CD4-positive, alpha-beta T cell treated with Interleukin-6 for 4 hours (primary cell): ENCODE results near the gene PCK2.
A peak's percentile ranks its signal among the peaks of the same experiment; 100 is the strongest.
"Not testable (repeated sequence)": the region's sequence is repeated elsewhere in the genome, so short reads cannot be mapped to it uniquely, and the experiment has no call there.

Experiments used
- DNase-seq: peaks from one replicate; pipeline ENCODE4 v3.0.0-alpha.2; 2020; ENCODE audit warnings: mixed read lengths

PCK2 gene

DNA sequence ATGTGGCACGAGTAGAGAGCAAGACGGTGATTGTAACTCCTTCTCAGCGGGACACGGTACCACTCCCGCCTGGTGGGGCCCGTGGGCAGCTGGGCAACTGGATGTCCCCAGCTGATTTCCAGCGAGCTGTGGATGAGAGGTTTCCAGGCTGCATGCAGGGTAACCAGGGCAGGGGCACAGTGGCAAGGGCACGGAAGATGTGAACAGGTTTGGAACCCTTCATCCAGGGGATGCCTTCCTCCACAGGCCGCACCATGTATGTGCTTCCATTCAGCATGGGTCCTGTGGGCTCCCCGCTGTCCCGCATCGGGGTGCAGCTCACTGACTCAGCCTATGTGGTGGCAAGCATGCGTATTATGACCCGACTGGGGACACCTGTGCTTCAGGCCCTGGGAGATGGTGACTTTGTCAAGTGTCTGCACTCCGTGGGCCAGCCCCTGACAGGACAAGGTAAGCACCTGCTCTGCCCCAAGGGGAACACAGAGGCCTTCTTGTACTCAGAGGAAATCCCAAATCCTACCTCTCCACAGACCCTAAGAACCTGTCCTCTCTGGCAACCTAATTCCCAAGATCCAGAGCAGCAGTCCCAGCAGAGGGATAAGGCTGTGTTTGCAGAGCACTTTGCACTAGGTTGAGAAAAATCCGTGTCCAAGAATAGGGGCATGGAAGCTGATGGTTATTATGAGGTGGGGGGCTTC lies 4.3 kb downstream of the PCK2 start:
- DNase-seq, result no peak

DNA sequence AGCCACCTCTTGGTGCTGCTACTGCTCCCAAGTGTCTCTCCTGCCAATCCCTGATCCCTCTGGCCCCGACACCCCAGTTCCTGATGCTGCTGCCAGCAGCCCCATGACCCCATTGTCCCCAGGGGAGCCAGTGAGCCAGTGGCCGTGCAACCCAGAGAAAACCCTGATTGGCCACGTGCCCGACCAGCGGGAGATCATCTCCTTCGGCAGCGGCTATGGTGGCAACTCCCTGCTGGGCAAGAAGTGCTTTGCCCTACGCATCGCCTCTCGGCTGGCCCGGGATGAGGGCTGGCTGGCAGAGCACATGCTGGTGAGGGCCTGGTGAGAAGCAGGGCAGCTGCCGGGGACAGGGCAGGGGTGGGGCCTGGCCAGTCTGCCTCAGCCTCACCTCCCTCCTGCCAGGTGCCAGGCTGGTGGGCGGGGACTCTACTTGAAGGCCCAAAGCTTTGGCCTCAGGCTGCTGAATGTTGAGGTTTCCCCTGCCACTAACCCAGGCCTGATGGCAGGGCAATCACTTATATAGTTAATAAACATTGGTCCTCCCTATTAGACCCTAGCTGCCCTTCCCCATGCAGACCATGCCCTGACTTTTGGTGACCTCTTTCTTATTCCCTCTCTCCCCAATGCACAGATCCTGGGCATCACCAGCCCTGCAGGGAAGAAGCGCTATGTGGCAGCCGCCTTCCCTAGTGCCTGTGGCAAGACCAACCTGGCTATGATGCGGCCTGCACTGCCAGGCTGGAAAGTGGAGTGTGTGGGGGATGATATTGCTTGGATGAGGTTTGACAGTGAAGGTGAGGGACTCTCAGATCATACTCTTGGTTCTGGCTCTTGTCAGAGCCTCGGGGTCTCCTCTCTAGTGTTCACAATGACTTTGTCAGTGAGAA lies 5.1 kb downstream of the PCK2 start:
- DNase-seq, result no peak

DNA sequence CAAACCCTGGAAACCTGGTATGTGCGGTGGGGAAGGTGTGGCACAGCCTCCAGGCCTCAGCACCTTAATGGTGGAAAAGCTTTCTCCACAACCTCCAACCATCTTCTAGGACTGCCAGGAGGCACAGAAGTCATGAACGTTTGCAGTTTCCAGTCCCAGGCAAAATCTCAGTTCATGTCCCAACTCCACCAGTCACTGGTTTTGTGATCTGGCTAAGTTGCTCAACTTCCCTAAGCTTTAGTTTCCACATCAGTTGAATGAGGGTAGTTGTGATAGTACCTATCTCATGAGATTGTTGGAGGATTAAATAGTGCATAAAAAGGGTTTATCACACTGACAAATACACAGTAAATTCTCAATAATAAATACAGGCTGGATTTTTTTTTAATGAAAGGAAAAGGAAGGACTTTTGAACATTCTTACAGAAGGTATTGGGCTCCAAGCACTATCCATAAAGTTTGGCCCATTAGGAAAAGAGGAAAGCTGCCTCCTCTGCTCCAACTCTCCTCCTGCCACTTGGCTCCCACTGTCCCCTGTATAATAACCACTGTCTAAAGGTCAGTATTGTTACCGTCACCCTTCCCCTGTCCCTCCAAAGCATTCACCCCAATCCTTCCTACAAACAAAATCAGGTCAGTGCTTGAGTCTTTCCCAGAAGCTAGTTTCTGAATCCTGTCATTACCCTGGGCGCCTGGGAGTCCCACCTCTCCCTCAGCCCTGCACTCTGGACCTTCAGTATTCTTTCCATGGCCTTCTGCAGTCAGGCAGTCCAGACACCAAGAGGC lies 6.3 kb downstream of the PCK2 start:
- DNase-seq, result no peak

DNA sequence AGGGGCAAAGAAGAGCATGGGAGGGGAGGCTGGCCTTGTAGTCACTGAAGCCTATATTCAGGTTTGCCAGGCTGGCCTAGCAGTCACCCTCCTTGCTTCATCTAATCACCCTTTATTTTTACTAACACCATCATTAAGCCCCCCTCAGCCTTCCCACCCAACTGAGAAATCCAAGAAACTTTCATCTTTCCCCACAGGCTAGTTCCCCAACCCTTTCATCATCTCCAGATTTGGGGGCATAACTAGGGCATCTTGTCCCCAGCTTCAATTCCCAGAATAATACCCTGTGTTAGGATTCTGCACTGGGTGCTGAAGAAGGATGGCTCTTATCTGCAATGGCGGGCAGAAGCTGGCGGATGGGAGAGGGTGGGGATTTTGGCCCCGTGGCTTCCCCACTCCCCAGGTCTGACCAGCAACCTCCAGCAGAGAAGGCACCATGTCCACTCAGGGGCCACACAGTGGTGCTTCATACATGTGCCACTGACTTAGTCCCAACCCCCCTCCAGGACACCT lies 6.9 kb downstream of the PCK2 start:
- DNase-seq, result no peak

DNA sequence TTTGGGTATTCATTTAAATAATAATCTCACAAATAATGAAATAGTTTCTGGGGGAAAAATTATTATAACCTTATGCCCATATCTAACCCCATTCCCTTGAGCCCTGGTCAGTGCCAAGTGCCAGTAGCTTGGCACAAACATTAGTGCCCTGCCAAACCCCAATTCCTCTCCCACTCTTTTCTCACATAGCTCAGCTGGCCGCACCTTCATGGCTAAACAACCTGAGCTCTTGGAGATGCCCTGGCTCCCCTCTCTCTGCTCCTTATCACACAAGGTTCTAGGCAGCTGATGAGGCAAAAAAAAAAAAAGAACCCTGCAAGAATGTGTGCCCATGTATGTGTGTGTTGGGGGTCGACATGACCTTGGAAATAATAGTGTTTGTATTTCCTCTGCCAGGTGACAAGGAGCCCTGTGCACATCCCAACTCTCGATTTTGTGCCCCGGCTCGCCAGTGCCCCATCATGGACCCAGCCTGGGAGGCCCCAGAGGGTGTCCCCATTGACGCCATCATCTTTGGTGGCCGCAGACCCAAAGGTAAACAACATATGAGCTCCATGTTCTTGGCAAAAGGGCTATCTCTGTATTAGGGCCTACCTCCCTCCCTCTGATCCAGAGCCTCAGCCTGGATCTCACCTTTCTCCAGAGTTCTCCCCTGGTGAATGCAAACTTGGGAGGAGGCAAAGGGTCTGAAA lies 8.4 kb downstream of the PCK2 start:
- no peak for DNase-seq

DNA sequence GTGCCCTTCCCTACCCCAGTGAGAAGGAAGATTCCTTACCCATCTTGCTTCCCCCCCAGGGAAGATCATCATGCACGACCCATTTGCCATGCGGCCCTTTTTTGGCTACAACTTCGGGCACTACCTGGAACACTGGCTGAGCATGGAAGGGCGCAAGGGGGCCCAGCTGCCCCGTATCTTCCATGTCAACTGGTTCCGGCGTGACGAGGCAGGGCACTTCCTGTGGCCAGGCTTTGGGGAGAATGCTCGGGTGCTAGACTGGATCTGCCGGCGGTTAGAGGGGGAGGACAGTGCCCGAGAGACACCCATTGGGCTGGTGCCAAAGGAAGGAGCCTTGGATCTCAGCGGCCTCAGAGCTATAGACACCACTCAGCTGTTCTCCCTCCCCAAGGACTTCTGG lies 9.3 kb downstream of the PCK2 start:
- DNase-seq, result no peak

DNA sequence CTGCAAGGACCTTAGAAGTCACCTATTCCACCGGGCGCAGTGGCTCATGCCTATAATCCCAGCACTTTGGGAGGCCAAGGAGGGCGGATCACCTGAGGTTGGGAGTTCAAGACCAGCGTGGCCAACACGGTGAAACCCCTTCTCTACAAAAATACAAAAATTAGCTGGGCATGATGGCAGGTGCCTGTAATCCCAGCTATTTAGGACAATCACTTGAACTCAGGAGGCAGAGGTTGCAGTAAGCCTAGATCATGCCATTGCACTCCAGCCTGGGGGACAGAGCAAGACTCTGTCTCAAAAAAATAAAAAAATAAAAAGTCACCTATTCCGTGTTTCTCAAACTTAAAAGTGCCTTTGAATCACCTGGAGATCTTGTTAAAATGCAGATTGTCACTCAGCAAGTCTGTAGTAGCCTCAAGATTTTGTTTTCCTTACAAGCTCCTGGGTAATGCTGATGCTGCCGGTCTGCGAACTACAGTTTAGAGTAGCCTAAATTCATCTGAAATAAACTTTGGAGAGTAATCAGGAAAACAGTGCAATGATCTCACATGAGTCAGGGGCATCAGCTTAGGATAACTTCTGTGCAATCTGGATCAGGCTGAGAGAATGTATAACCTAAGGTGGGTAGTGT lies 11.6 kb downstream of the PCK2 start:
- DNase-seq, result not testable (repeated sequence)

DNA sequence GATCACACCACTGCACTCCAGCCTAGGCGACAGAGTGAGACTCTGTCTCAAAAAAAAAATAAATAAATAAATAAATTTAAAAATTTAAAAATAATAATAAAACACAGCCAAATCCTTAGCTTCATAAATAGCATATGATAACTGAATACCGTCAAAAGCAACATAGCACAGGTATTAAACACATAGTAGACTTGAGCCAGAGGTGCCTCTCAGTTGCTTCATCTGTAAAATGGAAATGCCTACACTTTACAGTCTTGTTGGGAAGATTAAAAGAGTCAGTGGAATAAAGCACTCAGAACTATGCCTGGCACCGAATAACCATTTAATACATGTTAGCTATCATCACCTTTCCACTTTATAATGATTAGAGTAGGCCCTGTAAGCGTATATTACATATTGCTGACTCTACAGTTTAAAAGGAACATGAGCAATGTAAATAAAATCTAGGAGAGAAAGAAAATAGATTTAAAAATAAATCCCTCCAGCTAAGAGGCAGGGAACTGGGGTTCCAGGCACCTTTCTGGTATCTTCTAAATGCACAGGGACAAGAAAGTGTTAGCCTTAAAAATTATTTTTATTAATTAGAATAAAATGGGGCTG lies 12.7 kb downstream of the PCK2 start:
- no peak for DNase-seq

DNA sequence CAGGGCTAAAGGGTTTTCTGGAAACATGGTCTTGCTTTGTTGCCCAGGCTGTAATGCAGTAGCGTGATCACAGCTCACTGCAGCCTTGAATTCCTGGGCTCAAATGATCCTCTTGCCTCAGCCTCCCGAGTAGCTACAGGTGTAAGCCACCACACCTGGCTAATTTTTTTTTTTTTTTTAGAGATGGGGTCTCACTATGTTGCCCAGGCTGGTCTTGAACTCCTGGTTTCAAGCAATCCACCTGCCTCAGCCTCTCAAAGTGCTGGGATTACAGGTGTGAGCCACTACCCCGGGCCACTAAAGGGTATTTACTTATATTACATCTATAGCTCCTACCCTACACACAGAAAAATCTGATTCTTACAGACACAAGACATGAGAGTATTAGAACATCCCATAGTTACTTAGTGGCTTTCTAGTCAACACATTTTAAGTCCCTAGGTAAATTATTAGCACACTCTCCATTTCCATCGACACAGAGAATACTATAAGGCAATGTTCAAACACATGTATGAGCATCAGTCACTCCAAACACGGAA lies 14.3 kb downstream of the PCK2 start:
- no peak for DNase-seq

DNA sequence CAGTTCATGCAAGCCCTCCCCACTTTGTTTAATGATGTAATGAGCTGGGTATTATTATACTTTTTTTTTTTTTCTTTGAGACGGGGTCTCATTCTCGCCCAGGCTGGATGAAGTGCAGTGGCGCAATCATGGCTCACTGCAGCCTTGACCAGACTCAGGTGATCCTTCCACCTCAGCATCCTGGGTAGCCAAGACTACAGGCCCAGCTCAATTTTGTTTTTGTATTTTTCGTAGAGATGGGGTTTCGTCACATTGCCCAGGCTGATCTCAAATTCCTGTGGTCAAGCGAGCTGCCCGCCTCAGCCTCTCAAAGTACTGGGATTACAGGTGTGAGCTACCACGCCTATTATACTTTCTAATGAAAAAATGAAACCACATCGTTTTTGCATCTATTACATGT lies 15.9 kb downstream of the PCK2 start:
- no peak for DNase-seq

DNA sequence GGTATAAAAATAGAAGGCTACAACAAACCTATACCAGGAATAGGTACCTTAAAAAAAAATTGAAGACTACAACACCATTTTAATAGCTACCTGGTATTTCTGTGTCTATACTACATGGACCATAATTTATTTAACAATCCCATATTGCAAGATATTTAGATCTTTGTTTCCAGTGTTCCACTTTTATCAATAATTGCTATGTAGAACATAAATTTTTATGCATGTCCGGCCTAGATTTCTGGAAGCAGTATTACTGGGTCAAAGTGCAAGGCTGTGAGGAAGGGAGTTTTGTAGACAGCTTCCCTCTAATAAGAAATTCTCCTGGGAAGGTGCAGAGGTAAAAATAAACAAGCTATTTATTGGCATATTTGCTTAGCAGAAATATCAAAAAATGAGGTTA lies 16.4 kb downstream of the PCK2 start:
- DNase-seq, result no peak

DNA sequence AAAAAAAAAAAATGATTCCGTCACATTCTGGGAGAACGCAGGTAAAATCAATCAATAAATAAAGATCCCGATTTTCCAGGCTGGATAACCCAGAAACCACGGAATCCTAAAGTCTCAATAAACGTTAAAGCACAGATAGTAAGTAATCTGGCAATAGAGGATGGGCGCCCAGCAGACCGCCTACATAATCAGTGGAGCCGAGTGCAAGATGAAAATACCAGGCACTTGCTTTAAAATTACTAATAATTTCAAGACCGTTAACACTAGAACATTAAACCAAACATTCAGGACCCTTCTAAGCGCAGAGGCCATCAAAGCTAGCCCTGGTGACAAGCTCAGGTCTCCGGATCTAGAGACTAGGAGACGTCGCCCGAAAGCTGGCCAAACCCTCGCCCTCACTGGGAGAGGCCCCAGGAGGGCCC lies 19.3 kb downstream of the PCK2 start:
- DNase-seq, result no peak

DNA sequence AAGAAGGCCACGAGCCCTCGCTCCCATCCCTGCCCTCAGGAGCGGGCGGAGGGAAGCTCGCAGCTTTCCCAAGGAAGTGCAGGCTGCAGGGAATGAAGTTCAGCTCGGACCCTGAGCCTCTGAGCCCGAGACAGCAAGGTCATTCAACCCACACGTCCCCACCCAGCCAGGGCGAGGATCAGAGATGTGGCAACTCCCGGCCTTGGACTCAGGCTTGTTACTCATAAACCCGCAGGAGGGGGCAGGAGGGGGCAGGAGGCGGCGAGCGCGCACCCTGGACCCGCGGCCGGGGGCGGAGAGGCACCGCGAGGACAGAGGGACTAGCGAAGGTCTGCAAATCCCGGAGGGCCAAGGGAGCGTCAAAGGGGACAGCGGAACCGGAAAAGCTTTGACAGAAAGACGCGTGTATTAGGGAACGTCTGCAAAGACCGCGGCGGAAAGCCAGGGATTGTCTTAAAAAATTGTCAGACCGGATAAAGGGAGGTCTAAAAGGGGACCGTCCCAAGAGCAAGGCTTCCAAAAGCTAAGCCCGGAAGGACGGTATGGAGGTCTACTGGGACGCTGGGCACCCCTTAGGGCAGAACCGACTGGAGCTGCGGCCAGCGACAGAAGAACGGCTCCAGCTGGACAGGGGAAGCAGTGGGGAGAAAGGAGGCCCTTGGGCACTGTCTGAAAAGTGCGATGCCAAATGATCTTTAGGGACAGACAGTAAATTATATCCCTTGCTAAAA lies 19.9 kb downstream of the PCK2 start:
- DNase-seq, result peak; percentile 78

DNA sequence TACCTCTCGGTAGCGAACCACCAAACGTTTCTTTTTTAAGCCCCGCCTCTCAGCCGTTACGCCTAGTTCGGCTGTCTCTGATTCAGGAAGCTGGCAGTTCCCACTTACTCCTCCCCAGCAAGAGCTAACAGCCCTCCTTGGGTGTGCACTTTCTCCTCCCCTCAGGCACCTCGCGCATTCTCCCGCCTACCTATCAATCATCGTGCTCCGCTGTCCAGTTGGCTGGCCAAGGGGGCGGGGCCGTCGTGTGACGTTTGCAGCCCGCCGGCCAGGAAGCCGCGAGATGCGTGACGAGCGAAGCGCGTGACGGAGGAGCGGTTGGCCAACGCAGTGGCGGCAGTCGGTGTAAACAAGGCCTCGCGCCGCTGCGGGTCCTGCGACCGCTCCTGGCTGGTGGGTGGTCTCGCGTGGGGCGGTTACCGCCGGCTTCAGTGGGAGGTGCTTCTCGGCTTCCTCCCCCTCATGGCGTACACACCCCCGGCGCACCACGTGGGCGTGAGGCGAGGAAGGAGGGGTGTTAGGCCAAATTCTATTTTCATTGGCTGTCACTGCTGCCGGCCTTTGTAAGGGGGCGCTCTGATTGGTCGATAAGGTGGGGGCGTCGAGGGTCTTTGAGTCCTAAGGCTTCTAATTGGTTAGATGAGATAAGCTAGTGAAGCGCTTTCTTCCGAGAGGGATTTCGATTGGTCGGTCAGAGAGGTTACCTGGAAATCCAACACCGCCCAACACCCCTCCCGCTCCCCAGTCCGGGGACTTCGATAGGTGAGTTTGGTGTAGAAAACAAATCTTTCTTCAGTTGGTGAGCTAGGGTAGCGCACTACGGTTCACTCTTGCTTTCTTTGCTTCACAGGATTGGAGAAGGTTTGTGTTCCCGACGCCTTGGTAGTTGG lies 20.7 kb downstream of the PCK2 start, which contains the start of the genes DCAF11 and NRL:
TSS of gene DCAF11 (plus strand) at position 246 of the 890 bp plus-strand sequence. CDS start 818 bp downstream, outside the sequence.
TSS of gene NRL (minus strand) at position 418 of the 890 bp plus-strand sequence. CDS start 32,101 bp downstream, outside the sequence.
- DNase-seq, result peak; percentile 99

DNA sequence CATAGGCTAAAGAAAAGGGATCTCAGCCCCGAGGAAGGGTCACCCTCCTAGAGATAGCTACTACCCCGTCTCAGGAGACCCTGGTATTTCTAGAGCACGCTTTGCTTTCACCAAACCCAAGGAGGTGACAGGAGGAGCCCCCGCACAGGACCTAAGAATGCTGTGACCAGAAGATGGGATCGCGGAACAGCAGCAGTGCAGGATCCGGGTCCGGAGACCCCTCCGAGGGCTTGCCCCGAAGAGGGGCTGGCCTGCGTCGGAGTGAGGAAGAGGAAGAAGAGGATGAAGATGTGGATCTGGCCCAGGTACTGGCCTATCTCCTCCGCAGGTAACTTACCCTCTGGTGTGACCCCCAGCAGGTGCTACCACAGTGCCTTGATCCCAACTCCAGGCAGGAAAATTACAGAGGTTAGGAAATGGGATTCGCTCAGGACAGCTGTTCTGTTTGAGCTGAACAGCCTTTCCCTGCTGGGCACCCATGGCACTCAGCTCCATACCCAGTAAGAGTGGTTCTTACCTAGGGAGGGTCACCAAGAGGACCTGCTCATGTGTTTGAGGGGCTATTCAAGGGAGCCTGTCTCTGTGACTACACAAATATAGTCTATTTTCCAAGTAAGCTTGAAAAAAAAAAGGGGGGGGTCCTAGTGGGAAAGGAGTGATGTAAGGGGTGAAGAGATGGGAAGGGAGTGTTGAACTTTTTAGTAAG lies 21.5 kb downstream of the PCK2 start:
- DNase-seq, result no peak

DNA sequence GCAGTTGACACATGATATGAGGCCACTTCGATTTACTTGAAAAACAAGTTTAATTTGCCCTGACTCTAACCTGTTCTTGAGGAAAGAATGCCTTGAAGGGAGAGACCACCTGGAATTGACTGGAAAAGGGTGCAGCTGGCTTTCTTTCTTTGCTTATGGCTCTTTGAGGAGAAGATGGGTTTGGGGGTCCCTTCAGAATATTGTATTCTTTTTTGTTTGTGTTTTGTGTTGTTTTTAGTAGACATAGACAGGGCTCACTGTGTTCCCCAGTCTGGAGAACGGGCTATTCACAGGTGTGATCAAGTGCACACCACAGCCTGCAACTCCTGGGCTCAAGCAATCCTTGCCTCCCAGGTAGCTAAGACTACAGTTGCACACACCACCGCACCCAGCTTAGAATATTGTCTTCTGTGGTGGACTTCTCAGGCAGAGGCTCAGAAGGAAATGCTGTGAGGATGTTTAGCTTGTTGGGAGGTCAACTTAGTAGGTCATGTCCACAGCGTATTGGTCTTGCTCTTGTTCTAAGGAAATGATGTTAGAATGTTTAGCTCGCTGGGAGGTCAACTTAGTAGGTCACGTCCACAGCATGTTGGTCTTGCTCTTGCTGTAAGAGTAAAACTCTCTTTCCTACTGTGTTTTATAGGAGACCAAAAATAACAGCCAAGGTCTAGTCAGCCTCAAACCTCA lies 22.2 kb downstream of the PCK2 start:
- no peak for DNase-seq

DNA sequence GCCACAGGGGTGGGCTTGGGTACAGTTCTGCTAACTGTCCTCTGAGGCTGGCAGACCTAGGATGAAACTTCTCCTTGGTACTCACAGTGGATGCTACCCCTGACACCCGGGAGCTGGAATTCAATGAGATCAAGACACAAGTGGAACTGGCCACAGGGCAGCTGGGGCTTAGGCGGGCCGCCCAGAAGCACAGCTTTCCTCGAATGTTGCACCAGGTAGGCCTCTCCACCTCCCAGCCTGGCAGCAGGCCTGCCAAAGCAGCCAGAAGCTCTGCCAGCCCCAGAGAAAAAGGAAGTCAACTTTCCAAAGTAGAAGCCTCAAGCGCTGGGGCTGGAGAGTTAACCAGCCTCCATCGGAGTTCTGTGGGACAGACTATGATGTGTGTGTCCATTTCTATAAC lies 23.1 kb downstream of the PCK2 start:
- no peak for DNase-seq

DNA sequence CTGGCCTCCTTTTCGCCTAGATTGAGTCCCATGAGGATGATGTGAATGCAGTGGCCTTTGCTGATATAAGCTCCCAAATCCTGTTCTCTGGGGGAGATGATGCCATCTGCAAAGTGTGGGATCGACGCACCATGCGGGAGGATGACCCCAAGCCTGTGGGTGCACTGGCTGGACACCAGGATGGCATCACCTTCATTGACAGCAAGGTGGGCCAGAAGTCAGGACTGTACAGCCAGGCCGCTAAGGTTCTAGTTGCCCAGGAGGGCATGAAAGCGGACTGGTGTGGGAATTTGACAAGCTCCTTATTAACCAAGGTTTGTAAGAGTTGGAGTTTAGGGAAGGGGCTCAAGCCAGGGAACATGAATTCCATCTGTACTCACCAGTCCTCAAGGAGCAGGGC lies 25.6 kb downstream of the PCK2 start:
- DNase-seq, result no peak
